ENCODE results near the gene SUPT3H.
"Not testable (repeated sequence)": the region's sequence is repeated elsewhere in the genome, so short reads cannot be mapped to it uniquely, and the experiment has no call there.

SUPT3H gene

GRCh38 chr6:45104429-45104828, 273.3 kb downstream of the SUPT3H start:
- no peak for DNase-seq

GRCh38 chr6:45098256-45098655, 279.5 kb downstream of the SUPT3H start:
- no peak for DNase-seq

GRCh38 chr6:45094831-45095230, 282.9 kb downstream of the SUPT3H start:
- DNase-seq, result no peak

GRCh38 chr6:45092135-45092534, 285.6 kb downstream of the SUPT3H start:
- DNase-seq, result no peak

- no peak for DNase-seq
These were observed 291.2 kb downstream of the SUPT3H start for GRCh38 chr6:45086360-45087084.

GRCh38 chr6:45084257-45084656, 293.5 kb downstream of the SUPT3H start:
- no peak for DNase-seq

GRCh38 chr6:45082091-45082490, 295.6 kb downstream of the SUPT3H start:
- DNase-seq, result no peak

- DNase-seq, result no peak
These were observed 296.1 kb downstream of the SUPT3H start for GRCh38 chr6:45081634-45082033.

GRCh38 chr6:45078432-45078831, 299.3 kb downstream of the SUPT3H start:
- no peak for DNase-seq

- DNase-seq, result no peak
These were observed 301.4 kb downstream of the SUPT3H start for GRCh38 chr6:45076217-45076930.

- no peak for DNase-seq
These were observed 302.5 kb downstream of the SUPT3H start for GRCh38 chr6:45075246-45075645.

GRCh38 chr6:45074439-45074838, 303.3 kb downstream of the SUPT3H start:
- no peak for DNase-seq

GRCh38 chr6:45073771-45074170, 304.0 kb downstream of the SUPT3H start:
- no peak for DNase-seq

GRCh38 chr6:45072673-45073072, 305.1 kb downstream of the SUPT3H start:
- DNase-seq, result no peak

GRCh38 chr6:45072016-45072415, 305.7 kb downstream of the SUPT3H start:
- no peak for DNase-seq

- DNase-seq, result no peak
These were observed 308.6 kb downstream of the SUPT3H start for GRCh38 chr6:45069091-45069490.

GRCh38 chr6:45067446-45067845, 310.3 kb downstream of the SUPT3H start:
- not testable (repeated sequence) for DNase-seq

GRCh38 chr6:45062659-45063058, 315.1 kb downstream of the SUPT3H start:
- DNase-seq, result not testable (repeated sequence)

GRCh38 chr6:45057711-45058110, 320.0 kb downstream of the SUPT3H start:
- no peak for DNase-seq

- no peak for DNase-seq
These were observed 323.1 kb downstream of the SUPT3H start for GRCh38 chr6:45054610-45055009.

- no peak for DNase-seq
These were observed 325.4 kb downstream of the SUPT3H start for GRCh38 chr6:45052325-45052724.

- DNase-seq, result no peak
These were observed 328.4 kb downstream of the SUPT3H start for GRCh38 chr6:45049188-45049843.

GRCh38 chr6:45047573-45047972, 330.2 kb downstream of the SUPT3H start:
- DNase-seq, result no peak

GRCh38 chr6:45045253-45045601, 332.5 kb downstream of the SUPT3H start:
- no peak for DNase-seq

Data from NCI-H146 (cell line).